T-helper 9 cell (primary cell): ENCODE data around the gene GET4.
"Not testable (repeated sequence)": the region's sequence is repeated elsewhere in the genome, so short reads cannot be mapped to it uniquely, and the experiment has no call there.

Experiments used
- DNase-seq: peaks from one replicate; pipeline ENCODE4 v3.0.0-alpha.2; 2020

Gene GET4

DNA sequence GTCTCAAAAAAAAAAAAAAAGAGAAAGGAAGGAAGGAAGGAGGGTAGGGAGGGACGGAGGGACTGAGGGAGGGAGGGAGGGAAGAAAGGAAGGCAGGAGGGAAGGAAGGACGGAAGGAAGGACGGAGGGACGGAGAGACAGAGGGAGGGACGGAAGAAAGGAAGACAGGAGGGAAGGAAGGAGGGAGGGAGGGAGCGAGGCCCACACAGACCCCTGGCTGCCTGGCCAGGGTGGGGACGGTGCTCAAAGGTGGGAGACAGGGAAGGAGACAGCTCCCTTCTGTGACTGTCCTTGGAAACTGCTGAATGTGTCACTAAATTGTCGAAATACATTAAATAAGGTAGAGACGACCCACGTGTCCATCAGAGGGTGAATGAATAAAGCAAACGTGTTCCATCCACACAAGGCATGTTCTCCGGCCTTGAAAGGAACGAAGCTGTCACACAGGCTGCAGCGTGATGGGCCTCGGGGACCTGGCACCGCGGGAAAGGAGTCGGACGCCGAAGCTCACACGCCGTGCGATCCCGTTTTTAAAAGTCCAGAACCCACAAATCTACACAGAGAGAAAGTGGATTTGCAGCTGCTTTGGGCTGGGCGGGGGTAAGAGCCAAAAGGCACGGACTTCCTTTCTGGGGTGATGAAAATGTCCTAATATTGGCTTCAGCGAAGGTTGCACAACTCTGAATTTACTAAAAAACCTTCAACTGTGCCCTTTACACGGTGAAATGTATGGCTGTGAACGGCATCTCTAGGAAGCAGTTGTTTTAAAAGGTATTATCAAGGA, 54.8 kb downstream of the GET4 start:
- no peak for DNase-seq

DNA sequence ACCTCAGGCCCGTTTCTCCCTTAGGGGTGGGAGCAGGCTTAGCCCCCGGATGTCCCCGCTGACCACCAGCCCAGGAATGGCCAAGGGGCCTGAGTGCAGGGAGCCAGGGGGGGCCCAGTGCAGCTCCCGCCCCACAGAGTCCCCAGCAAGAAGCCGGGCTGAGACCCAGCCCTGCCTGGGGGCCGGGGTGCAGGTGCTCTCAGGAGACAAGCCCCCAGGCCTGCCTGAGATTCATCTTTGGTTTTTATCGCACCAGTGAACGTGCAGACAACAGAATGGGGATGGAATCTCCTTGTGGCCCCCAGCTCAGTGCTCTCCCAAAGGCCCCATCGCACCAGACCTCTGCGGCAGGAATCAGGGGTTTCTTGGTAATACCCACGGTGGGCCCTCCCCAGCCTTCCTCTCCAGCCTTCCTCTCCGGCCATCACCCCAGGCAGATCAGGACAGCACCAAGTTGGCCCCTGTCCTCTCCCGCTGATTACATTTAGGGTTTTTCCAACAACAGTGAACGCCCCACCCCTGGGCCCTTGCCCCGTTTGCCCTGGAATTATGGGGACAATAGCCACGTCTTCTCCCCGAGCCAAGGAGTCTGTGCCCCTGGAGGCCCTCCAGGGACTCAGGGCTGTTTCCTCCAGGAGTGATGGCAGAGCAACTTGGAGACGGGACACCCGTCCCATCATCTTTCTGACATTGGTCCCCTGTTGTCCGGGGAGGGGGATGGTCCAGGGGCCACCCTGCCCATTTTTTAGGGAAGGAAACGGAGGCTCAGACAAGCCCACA, 55.7 kb downstream of the GET4 start:
- no peak for DNase-seq

DNA sequence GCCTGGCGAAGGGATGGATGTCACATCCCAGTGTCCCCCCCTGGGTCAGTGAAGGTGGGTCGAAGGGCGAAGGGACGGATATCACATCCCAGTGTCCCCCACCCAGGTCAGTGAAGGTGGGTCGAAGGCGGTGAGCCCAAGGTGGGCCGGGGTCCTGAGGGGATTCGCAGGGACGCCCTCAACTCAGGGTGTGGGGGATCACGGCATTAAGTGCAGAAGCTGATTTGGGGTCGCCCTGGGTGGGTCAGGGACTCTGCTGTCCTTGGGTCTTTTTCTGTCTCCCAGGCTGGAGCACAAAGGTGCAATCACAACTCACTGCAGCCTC, 56.3 kb downstream of the GET4 start:
- DNase-seq: no peak

DNA sequence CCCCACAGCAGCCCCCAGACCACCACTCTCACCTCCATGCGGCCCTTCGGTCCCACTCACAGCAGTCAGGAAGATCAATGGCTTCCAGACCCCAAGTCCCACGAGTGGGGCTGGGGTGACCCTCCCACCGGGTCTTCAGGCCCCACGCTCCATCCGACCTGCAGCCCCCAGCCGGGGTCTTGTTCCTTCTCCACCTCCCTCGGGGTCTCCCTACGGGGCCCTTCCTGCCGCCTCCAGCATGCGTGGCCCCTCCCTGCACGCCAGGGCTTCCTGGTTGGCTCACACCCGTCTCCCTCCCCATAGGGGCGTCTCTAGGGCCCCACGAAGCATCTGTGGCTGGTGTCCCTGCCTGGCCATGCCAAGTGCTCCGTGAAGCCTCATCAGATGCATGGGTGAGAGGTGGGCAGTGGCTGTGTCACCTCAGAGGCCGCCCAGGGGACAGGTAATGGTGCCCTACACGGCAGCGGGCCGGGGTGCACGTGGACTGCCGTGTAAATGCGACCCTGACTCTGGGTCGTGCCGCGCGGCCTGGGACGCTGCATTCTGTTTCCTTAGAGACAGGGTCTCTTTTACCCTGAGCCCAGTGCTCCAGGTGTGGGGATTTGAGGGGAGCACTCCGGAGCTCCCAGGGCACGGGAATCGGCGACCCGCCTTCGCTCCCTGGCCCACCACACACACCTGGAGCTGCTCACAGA, 58.3 kb downstream of the GET4 start:
- DNase-seq: no peak

DNA sequence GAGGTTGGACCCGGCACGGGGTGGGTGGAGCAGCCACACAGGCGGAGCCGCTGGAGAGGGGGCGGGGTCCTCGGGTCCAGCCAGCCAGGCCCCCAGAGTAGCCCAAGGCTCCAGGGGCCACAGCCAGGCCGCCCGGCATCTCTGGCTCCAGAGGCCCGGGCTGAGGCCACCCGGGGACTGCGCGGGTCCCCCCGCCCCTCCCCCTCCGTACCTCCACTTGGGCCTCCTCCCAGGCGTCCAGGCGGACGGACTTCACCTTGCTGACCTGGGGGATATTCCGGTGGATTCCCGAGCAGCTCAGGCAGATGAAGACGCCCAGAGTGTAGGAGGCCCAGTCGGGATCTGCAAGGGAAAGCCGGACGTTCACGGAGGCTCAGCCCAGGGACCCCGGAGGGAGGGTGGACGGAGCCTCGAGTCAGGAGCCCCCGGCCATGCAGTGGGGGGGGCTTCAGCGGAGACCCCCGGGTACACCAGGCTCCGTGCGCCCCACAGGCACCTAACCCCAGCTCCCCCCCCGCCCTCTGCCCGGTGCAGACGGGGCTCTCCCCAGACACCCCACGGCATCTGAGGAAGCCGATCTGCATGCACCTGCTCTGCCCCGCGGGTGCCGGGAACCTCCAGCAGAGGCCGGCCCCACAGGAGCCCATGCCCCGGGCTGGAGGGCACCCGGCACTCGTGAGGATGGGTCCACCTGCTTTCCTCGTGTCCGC, 59.0 kb downstream of the GET4 start:
- DNase-seq: no peak

DNA sequence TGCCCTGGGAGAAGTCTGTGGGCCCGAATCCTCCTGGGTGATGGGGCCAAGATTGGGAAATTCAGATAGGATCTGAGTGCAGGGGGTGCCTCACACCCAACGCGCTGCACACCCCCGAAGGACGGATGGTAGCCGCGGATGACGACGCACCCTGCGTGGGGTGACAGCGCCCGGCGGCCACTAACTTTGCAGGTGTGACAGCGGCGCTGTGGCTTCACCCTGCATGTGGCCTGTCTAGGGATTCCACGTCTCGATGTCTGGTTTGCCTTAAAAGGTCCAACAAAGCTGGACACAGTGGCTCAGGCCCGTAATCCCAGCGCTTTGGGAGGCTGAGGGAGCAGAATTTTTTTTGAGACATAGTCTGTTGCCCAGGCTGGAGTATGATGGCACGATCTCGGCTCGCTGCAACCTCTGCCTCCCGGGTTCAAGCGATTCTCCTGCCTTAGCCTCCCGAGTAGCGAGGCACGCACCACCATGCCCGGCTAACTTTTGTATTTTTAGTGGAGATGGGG, 59.6 kb downstream of the GET4 start:
- no peak for DNase-seq

DNA sequence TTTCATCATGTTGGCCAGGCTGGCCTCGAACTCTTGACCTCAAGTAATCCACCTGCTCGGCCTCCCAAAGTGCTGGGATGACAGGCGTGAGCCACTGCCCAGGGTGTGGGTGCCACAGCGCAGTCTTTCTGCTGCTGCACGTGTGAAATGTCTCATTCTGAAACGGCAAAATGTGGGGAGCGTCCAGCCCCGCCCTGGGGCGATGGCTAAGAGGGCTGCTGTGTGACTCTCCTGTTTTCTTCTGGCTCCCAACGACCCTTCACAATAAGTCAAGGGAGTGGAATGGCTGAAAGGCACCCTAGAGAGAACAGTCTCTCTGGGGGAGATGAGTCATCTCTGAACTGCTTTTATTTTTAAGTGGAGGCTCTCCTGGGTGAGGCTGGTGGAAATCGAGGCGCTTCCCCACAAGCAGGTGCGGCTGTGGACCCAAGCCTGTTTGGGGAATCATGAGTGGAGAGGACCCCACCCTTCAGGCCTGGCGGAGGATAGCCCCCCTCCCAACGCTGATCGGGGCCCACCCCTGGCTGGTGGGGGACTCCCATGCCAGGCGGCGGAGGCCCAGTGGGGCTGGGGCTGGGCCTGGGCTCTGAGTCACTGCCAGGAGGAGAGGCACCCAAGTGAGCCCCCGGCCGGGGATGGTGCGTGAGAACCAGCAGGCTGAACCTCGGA, 60.2 kb downstream of the GET4 start:
- DNase-seq: no peak

DNA sequence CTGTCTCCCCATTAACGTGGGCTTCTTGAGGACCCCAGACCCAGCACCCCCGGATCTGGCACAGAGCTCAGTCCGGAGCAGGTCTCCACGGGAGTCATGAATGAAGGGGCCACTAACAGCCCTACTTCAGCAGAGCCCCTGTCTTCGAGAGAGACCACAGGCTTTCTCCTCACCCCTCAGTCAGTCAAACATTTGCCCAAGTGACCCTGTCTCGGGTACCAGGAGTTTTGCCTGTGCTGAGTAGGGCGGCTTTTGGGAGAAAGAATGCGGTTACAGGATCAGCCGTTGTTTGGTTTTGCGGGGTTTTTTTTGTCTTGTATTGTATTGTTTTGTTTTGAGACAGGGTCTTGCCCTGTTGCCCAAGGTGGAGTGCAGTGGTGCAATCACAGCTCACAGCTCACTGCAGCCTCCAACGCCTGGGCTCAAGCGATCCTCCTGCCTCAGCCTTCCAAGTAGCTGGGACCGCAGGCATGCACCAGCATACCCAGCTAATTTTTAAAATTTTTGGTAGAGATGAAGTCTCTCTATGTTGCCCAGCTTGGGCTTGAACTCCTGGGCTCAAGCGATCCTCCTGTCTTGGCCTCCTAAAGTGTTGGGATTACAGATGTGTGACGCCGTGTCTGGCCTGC, 61.6 kb downstream of the GET4 start:
- no peak for DNase-seq

DNA sequence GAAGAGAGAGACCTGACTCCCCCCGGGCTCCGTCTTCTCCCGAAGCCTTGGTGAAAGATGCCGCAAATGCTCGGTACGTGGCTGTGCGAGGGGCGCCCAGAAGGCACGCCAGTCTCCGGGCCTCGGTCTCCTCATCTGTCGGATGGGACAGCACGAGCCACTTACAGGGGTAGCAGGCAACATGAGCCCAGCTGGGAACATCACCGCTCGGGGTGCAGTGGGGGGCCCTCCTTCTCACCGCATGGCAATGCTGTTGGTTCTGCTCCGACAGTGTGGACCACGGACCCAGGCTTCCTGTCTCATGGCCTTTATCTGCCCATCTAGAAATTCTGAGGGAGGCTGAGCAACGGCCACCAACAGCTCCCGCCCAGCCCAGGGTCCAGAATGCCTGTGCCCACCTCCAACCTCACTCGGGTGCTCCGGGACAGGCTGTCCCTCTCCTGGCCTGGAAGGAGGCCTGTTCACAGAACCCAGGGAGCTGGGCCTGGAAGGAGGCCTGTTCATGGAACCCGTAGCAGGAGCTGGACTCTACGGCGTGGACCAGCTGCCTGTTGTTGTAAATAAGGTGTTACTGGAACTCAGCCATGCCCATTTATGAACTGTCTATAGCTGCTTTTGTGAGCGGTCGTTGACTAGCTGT, 62.3 kb downstream of the GET4 start:
- no peak for DNase-seq

DNA sequence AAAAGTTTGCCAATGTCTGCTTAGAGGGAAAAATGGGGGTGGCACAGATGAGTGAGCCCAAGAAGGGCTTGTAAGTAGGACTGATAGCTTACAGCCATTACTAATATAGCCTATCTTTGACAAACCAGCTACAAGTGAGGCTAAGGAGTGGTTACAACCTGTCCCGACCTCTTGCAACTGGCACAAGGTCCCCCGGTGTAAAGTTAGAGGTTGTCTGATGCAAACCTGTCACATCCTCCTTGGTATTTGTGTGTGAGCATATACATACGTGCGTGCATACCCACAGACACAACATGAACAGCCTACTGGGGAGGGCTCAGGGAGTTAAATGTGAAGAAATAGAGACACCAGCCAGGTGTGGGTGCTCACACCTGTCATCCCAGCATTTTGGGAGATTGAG, 63.5 kb downstream of the GET4 start:
- no peak for DNase-seq

DNA sequence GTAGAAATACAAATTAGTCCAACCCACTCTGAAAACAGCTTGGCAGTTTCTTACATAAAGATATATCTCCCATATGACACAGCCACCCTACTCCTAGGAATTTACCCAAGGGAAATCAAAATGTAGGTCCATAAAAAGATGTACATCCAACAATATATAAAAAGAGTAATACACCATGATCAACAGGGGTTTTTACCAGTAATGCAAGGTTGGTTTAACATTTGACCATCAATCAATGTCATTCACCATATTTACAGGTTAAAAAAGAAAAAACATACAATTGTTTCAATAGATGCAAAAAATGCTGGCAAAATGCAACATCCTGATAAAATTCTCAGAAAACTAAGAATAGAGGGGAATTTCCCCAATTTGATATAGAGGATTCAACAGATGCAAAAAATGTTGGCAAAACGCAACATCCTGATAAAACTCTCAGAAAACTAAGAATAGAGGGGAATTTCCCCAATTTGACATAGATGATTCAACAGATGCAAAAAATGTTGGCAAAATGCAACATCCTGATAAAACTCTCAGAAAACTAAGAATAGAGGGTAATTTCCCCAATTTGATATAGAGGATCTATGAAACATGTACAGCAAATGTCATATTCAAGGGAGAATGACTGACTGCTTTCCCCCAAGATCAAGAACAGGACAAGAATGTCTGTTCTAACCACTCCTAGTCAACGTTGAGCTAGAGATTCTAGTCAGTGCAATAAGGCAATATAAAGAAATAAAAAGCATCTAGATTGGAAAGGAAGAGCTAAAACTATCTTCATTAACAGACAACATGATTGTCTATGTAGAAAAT, 64.5 kb downstream of the GET4 start:
- no peak for DNase-seq

DNA sequence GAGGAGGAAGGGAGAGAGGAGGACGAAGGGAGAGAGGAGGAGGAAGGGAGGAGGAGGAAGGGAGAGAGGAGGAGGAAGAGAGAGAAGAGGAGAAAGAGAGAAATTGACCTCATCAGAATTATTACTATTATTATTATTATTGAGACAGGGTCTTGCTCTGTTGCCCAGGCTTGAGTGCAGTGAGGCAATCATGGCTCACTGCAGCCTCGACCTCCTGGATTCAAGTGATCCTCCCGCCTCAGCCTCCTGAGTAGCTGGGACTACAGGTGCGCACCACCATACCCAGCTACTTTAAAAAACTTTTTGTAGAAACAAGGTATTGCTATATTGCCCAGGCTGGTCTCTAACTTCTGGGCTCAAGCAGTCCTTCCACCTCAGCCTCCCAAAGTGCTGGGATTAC, 67.4 kb downstream of the GET4 start:
- DNase-seq: not testable (repeated sequence)

DNA sequence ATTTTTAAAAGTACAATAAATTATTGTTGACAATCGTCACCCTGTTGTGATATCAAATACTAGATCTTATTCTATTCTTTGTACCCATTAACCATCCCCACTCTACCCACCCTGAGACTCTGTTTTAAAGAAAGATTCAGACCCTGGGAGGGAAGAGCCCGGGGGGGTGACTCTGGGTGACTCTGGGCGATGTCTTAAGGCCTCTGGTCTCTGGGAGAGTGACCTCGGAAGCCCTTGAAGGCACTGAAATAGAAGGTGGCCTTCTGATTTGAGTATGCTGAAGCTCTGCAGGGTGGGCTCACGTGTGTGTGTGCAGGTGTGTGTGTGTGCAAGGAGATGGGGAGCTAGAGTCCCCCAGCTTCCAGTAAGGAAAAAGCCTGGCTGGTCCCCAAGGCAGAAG, 68.4 kb downstream of the GET4 start:
- no peak for DNase-seq

DNA sequence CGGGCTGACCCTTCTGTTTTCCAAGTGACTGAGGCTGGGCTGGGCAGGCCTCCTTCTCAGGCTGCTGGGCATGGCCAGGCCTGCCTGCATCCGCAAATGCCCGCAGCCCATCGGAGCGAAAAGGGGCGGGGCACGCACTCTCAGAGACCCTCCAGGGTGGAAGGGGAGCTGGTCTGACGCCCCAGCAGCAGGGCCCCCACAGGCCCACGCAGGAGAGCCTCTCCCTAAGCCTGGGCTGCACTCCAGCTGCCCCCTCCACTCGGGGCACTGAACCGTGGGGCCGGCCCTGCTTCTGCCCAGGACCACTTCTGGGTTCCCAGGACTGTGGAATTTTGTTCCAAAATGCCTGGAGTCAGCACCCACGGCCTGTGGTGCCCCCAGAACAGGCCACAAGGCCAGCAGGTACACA, 68.8 kb downstream of the GET4 start:
- no peak for DNase-seq

DNA sequence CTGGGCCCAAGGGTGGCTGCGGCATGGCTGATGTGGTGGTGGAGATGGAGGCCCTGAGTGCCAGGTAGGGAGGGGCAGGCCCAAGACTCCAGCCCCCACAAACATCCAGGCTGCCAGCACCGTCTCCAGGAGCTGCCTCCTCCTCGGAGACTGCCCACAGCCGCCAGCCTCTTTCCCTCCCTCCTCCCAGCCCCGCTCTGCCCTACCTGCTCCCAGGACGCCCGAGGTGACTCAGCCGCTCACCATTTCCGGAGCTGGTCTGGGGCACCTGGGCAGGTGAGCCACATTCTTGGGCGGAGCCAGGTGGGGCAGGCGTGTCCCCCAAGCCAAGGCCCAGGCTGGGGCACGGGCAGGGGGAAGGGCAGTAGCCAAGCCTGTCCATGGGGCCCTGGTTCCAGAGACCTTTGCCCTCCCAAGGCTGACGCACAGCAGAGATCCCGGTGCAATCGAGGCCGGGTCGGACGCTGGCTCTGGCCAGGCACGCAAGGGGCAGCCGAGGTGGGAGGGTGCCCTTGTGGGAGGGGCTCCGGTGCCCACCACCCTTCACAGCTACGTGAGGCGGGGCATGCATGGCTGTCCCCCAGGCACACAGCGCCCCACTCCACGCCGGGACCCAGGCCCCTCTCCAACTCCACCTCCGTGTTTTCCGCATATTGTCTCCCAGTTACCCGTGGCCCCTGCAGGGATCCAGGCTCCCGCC, 69.4 kb downstream of the GET4 start:
- no peak for DNase-seq
